Measurements from ENCODE around the gene CLRN2.
"Not testable (repeated sequence)": the region's sequence is repeated elsewhere in the genome, so short reads cannot be mapped to it uniquely, and the experiment has no call there.

The CLRN2 gene

DNA sequence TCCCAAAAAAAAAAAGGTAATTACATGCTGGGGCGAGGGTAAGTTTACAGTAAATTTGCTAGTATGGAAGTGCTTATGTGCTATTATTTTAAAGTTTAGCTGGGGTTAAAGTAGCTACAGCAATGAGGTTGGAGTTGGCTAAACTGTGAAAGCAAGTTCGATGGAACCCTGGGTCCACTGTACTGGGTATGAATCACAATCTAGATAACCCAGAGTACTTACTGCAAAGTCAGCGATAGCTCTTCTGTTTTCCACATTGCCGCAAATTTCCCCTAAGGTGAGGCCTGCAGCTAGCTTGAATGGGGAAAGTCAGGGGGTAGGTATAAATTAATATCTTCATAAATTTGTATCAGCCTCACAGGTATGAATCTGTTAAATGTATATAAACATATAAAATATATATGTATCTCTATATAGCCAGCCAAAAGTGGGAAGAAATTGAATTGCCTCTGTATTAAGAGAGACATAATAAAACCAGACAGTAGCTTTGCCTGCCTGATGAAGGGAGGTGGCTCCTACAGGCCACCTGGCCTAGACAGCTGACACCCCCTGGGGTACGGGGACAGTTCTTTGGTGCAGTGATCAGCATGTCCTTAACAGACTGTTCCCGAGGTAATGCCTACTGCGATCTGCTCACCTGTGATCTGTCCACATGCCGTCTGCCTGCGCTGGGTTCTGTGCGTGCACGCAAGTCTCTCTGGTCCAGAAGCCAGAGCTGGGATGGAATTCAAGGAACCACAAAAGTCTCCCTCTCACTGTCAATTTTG is 30.6 kb downstream of the CLRN2 start:
- no peak for DNase-seq (ENCODE audit: low spot score)

DNA sequence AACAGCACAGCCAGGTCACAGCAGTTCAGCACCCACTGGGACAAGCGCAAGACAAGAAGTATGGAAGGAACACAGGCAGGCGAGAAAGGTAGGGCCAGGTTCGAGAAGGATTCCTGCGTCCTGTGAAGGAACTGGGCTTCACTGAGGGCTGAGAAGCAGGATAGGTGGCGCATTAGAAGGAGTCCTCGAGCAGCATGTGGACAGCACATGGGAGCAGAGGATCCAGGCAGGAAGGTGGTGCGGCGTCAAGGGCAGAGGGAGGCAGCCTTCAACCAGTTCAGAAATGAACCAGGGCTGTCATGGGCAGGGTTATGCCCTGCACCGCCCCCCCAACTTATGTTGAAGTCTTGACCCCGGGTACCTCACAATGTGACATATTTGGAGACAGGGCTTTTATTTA is 31.3 kb downstream of the CLRN2 start:
- DNase-seq (ENCODE audit: low spot score), result no peak

DNA sequence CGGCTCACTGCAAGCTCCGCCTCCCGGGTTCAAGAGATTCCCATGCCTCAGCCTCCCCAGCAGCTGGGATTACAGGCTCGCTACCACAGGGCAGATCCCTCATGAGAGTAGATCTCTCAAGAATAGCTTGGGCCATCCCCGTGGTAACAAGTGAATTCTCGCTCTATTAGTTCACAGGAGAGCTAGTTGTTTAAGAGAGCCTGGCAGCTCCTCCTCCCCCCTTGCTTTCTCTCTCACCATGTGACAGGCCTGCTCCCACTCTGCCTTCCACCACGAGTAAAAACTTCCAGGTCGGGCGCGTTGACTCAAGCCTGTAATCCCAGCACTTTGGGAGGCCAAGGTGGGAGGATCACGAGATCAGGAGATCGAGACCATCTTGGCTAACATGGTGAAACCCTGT is 31.7 kb downstream of the CLRN2 start:
- DNase-seq (ENCODE audit: low spot score), result no peak

DNA sequence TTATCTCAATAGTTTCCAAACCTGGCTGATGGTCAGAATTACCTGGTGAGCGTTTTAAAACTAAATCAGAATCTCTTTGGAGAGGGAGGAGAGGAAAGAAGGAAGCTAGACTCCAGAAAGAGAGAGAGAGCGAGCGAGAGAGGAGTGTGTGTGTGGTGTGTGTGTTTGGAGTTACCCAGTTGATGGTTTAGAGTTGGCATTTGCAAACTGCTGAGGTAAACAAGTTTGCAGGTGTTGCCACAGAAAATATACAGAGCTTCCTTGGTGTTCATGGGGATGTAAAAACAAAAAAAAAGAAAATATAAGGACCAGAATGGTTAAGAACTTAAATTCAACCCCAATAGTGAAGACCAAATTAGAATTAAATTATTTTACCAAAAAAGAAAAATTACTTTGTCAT is 35.6 kb downstream of the CLRN2 start:
- no peak for DNase-seq (ENCODE audit: low spot score)

DNA sequence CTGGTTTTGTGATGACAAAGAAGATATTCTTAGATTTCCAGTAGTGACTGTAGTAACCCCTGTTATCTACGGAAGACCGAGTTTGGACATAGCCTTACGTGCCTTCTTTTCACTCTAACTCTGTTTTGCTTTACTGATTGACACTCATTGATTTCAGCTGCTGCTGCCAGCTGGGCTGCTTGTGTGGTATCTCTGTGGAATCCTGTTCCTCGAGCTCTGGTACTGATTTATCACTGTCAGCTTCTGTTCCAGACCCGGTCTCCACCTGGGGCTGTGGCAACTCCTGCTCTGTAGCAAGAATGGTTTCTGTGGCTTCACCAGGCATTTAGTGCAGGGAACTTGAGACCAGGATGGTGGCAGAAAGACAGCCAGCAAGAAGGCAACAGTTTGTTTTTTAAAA is 37.5 kb downstream of the CLRN2 start:
- DNase-seq (ENCODE audit: low spot score), result no peak

DNA sequence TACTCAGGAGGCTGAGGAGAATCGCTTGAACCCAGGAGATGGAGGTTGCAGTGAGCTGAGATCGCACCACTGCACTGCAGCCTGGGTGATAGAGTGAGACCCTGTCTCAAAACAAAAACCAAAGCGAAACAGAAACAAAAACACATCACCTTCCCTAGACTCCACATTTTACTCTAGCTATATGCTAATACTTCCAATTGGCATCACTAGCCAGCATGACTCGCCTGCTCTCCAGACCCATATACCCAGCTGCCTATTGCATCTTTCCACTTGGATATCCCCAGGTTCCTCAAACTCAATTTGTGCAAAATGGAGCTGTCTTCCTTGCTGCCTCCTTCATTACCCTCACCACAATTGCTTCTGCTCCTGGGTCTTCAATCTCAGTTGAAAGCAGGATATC is 39.6 kb downstream of the CLRN2 start:
- DNase-seq (ENCODE audit: low spot score), result no peak

DNA sequence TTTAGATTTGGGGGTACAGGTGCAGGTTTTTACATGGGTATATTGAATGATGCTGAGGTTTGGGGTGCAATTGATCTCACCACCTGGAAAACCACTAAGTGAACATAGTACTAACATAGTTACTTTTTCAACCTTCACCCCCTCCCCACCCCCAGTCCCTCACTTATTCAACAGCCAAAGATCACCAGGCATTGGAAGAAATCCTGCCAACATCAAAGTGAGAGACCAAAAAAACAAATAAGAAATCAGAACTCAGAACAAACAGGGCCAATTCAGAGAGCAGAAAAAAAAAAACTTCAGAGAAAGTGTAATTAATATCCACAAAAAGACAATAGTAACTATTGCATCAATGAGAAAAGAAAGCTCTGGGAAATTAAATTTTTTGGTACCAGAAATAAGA is 41.5 kb downstream of the CLRN2 start:
- no peak for DNase-seq (ENCODE audit: low spot score)

DNA sequence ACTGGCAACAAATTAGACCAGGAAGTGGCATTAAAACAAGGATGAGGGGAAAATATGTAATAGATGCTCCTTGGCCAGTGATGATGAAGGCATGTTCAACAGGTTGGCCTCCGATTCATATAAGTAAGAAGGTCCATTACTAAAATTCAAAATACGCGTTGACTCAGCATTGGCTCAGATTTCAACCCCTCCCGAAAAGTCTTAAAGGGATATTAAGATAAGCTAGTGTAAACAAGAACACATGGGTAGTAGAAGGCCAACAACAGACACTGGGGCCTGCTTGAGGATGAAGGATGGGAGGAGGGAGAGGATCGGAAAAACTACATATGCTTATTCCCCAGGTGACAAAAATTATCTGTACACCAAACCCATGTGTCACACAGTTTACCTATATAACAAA is 42.9 kb downstream of the CLRN2 start:
- DNase-seq (ENCODE audit: low spot score), result no peak

DNA sequence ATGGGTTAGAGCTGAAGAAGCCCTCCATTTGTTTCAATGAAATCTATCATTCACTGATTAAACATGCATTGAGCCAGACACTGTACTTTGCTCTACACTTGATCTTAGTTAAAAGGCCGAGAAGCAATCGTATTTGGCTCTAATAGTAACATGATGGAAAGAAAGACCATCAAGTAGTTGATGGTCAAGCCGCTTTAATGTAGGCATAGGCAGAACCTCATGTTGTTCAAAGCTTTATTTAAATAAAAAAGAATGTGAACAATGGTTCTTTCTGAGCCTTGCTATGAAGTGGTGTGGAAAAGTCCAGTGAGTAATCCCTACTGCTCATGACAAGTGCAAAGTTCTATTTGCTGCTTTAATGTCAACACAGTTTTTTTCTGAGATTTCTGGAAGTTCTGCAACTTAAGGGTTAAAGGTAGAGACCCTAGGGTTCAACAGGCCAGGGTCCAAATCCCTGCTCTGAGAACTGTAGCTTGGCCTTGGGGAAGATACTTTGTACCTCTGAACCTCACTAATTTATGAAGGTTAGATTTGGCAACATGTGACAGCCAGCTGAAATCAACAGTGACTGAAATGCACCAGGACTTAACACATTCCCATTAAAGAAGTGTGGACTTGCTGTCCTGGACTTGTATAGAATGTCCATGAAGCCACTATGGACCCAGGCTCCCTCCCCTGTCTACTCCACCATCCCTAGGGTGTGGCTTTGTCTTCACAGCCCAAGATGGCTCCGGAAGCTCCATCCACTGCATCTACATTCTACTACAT is 44.2 kb downstream of the CLRN2 start:
- no peak for DNase-seq (ENCODE audit: low spot score)

DNA sequence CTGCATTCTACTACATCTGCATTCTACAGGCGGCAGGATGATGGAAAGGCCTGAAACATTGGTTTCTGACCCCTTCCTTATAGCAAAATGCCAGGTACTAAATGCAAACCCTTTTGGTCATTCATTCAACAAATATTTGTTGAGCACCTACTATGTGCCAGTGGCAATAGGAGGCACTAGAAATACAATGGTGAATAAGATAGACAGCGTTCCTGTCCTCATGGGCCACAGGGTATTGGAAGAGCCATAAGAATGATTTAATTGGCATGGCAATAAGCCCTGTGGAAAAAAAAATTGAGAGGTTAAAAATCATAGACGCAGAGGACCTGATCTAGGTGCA is 44.7 kb downstream of the CLRN2 start:
- DNase-seq (ENCODE audit: low spot score), result no peak

DNA sequence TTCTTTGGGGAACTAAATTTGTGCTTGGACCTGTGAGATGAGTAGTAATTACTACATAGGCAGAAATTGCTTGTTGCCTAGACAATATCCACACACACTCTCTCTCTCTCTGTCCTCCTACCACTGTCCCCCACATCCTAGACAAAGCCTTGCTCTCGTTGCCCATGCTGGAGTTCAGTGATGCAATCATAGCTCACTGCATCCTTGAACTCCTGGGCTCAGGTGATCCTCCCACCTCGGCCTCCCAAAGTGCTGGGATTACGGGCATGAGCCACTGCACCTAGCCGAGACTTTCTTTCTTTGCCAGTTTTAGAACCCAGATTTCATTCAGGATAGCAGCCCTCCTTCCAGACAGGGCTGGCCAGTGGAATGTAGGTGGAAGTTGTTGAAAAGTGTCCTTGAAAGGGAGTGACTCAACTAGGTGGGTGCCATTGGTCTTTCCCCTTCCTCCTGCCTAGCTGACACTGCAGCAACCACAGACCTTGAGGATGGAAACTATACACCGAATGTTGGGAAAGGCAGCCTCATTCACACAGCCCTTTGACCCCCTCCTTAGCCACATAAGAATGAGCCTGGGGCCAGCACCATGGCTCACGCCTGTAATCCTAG is 45.2 kb downstream of the CLRN2 start:
- no peak for DNase-seq (ENCODE audit: low spot score)

DNA sequence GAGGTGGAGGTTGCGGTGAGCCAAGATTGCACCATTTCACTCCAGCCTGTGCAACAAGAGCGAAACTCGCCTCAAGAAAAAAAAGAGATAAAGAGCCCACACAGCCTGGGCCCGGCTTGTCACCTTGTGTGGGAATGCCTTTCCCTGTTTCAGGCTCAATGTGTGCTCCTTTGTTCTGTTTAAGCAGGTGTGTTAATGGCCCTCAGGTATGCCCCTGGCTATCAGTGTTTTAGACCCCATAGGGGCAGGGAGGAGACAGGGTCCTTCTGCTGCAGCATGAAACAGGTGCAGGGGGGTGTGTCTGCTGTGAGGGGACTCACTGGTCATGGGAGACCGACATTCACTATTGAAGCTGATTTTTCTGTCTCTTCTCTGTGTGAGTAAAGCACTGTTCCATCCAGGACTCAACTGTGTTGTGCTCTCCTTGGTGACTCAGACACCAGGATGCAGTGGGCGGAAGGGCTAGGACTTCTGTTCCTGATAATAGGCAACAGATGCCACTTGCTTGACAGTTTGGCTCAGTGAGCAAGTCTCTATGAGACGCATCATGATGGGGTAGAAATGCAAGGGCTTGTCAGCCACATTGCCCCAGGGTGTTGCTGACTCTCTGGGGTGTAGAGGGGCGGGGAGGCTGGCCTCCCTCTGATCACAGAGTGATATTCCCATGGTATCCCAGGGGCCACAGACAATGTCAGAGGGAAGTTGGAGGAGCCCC is 46.4 kb downstream of the CLRN2 start:
- no peak for DNase-seq (ENCODE audit: low spot score)

DNA sequence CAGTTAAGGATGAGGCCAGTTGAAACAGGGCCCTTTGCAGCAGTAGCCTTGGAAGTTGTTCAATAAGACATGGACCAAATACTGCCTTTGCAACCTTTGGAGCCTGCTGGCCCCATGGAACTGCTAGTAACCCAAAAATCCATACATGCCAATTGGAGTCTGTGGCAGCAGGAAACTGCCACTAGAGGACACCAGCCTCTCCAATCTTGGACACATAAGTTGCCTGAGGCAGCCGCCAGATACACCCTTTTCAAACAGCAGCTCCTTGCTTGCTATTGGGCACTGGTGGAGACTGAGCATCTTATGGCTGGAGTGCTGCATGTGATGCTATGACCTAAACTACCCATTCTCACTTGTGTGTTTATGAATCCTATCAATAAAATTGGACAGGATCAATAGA is 47.2 kb downstream of the CLRN2 start:
- DNase-seq (ENCODE audit: low spot score), result no peak

DNA sequence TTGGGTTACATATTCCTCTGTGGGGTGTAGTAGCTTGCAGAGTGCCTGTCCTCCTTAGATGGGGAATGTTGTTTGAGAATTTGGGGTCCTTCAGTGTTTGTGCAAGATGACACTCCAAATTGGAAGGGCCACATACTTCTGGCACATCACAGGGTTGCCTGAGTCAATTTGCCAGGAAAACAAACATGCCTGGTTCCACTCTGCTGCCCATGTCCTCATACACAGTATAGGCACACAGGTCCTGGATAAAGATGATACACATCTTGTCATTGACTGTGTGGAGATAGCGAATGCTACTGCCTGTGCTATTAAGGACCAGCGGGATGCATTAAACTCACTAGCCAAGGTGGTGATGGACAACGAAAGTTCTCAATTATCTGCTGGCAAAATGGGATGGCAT is 50.9 kb downstream of the CLRN2 start:
- no peak for DNase-seq (ENCODE audit: low spot score)

DNA sequence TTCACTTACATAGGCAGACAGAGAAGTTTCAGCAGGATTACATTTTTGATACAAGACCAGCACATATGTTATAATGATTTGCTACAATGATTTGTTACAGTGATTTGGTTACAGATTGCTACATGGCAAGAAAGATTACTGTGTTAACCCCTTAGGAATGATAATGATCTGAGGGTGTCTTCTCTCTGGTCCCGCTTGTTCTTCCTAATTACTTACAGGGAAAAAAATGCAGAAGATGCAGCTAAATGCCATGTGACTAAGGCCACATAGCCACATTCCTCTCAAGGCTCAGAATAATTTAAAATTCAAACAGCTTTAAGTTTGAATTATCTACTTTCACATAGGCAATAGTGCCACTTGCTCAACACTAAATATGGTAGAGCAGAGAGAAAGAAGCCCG is 52.3 kb downstream of the CLRN2 start:
- DNase-seq (ENCODE audit: low spot score), result no peak

DNA sequence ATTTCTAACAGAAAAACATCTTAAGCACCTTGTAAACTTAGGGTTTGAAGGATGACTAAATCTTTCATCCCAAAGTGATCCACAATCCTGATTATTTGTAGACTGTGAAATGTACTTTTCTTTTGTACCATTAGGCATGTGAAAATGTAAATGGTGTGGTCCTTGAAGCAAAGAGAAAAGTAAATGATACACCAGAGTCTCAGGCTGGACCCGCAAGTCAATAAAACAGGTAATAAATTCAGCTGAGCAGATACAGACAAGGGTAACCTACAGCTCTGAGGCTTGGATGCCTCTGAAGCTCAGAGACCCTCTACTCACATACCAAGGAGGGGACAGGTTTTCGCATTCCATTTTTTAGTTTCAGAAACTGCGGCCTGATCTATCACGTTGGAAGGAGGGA is 59.2 kb downstream of the CLRN2 start:
- no peak for DNase-seq (ENCODE audit: low spot score)

DNA sequence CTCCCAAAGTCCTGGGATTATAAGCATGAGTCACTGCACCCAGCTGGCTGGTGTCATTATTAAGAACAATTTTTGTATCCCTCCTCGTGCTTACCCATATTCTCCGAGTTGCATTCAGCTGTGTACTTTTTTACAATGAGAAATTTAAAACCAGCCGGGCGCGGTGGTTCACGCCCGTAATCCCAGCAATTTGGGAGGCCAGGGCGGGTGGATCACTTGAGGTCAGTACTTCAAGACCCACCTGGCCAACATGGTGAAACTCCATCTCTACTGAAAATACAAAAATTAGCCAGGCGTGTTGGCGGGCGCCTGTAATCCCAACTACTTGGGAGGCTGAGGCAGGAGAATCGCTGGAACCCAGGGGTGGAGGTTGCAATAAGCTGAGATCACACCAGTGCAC is 60.2 kb downstream of the CLRN2 start:
- DNase-seq (ENCODE audit: low spot score), result not testable (repeated sequence)

Measured in HuH-7 (cell line).